HG03439 (cell line): ENCODE data around the gene CSNK1A1.
A peak's percentile ranks its signal among the peaks of the same experiment; 100 is the strongest.

Source experiments
- ATAC-seq: cut with Tn5 transposase; IDR thresholded peaks from one replicate; pipeline ENCODE4 v1.9.1; 2021; ENCODE audit warnings: mild to moderate bottlenecking, moderate library complexity; ENCODE audit not compliant: unreplicated experiment

CSNK1A1 gene

GRCh38 chr5:149575131-149575530, 23.9 kb upstream of the CSNK1A1 start:
- ATAC-seq: no peak

DNA sequence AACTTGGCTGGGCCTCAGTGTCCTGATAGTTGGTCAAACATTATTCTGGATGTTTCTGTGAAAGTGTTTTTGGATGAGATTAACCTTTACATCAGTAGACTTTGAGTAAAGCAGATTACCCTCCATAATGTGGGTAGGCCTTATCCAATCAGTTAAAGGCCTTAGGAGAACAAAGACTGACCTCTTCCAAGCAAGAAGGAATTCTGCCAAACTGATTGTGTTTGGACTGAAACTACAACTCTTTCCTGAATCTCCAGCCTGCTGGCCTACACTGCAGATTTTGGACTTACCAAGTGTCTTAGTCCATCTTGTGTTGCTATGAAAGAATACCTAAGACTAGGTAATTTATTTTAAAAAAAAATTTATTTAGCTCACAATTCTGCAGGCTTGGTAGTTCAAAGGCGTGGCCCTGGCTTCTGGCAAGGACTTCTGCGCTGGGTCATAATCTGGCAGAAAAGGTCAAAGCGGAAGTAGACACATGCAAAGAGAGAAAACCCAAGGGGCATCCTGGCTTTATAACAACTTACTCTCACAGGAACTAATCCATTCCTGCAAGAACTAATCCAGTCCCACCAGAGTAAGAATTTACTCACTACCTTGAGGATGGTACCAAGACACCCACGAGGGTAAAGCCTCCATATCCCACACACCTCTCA, 21.5 kb upstream of the CSNK1A1 start:
- no peak for ATAC-seq

GRCh38 chr5:149572170-149572569, 20.9 kb upstream of the CSNK1A1 start:
- ATAC-seq: no peak

- ATAC-seq: no peak
Observed at GRCh38 chr5:149567226-149567625, 16.0 kb upstream of the CSNK1A1 start.

DNA sequence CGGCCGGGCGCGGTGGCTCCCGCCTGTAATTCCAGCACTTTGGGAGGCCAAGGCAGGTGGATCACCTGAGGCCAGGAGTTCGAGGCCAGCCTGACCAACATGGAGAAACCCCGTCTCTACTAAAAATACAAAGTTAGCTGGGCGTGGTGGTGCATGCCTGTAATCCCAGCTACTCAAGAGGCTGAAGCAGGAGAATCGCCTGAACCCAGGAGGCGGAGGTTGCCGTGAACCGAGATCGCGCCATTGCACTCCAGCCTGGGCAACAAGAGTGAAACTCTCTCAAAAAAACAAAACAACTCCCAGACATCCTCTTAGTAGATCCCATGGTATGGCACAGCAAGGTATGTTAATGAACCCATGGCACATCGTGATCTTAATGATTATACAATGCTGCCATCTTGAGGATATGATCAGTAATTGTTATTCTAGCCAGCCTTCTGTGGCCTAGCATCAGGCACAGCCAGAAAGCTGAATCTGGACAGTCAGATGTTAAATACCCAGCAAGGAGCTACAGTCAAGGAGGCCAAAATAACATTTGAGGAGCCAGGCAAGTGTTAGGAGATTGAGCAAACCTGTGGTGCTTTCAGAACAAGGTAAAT, 13.4 kb upstream of the CSNK1A1 start:
- ATAC-seq: peak; percentile 88

DNA sequence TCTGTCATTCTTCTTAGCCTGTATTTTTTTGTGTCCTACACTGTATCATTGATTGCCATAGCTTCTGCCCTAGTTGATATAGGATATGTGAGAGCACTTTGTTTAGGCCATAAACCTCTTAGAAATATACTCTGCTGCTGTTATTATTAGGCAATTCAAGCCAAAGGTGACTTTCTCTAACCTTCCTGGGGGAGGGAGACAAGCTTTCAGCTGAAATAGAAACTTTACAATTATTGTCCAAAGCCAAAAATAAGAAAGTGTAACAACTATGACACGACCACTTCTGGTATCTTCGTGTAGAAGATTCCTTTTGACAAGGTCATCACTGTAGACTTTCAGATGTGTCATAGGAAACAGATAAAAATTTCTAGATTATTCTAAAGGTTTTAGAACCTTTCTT, 12.2 kb upstream of the CSNK1A1 start:
- no peak for ATAC-seq

- no peak for ATAC-seq
Observed at GRCh38 chr5:149561848-149562247, 10.6 kb upstream of the CSNK1A1 start.

- no peak for ATAC-seq
Observed at GRCh38 chr5:149559706-149560105, 8.5 kb upstream of the CSNK1A1 start.

GRCh38 chr5:149552553-149553160, 1.4 kb upstream of the CSNK1A1 start:
- no peak for ATAC-seq

DNA sequence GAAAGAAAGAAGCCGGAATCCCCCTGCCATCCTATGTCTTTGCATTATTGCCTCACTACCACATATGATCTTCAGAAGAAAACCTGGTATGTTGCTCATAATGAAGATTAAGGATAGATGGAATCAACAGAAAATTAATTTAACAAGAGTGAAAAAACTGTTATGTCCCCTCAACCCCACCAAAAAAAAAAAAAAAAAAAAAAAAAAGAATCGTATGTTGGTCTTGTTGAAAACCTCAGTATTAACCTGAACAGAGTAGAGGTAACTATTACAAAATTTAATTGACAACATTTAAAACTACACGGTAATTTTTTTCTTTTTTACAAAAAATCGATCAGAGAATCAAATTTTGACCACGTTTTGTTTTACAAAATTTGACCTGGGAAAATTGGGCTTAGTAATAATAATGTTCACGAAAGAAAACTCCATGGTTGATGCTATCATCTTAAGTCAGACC, 827 bp upstream of the CSNK1A1 start:
- no peak for ATAC-seq

DNA sequence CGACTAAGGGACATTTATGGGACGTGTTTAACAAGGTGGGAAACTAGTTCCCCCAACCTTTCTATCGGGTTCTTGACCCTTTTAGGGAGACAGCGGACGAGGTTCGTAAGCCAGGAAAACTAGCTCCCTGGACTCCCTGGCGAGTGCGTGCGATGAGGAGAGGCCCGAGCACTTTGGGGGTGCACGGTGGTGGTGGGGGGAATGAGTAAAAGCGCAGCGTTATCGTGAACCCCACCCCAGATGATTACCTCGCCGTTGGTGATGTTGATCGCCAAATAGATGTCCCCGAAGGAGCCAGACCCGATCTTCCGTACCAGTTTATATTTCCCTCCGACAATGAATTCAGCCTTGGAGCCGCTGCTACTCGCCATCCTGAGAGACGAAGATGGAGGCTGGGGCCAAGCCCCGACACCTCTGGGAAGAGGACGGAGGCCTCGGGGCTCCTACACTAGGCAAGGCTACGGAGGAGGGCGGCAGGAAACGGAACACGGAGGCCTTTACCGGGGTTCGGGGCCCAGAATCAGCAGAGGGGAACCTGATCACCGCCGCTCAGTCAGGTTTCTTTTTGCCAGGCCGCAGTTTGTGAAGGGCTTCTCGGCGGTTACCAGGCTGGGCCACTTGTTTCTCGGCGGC, 529 bp downstream of the CSNK1A1 start:
- no peak for ATAC-seq

DNA sequence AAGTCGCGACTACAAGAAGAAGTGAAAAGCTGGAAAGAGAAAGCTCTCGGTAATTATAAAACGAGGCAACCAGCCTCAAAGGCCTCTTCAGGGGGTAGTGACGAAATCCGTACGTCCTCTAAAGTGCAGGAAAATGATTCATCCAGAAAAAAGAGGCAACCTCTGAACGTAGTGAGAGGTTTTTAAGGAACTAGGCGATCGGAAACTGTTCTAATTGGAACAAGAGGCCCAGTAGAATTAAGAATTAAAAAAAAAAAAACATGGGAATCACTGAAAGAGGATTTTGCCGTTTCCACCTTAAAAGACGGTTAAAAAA, 1.0 kb downstream of the CSNK1A1 start:
- no peak for ATAC-seq

GRCh38 chr5:149549461-149550267, 1.6 kb downstream of the CSNK1A1 start:
- no peak for ATAC-seq

DNA sequence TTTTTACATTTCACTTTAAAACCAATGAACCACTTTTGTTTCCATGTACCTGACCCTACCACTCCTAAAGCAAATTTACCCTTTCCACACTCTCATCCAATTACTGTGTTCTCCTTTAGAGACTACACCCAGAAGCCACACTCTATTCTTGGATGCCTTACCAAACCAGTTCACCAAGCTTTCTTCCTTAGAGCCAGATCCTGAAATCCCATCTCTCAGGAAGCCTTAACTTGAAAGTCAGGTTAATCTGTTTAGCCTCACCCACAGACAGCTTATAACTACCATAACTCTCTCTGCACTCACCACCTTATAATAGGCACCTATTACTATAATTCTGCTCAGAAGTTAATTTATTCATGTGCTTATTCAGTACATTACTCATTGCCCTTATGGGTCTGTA, 4.3 kb downstream of the CSNK1A1 start:
- ATAC-seq: no peak

GRCh38 chr5:149545327-149545726, 5.9 kb downstream of the CSNK1A1 start:
- no peak for ATAC-seq

GRCh38 chr5:149544028-149544420, 7.2 kb downstream of the CSNK1A1 start:
- no peak for ATAC-seq

GRCh38 chr5:149543361-149544027, 7.7 kb downstream of the CSNK1A1 start:
- ATAC-seq: no peak

DNA sequence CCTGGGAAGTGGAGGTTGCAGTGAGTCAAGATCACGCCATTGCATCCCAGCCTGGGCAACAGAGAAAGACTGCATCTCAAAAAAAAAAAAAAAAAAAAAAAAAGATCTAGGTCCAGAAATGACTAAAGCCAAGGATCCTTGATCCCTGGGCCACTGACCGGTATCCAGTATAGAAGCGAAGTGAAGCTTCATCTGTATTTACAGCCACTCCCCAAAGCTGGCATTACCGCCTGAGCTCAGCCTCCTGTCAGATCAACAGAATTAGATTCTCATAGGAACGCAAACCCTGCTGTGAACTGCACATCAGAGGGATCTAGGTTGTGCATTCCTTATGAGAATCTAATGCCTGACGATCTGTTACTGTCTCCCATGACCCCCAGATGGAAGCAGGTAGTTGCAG, 9.3 kb downstream of the CSNK1A1 start:
- no peak for ATAC-seq

DNA sequence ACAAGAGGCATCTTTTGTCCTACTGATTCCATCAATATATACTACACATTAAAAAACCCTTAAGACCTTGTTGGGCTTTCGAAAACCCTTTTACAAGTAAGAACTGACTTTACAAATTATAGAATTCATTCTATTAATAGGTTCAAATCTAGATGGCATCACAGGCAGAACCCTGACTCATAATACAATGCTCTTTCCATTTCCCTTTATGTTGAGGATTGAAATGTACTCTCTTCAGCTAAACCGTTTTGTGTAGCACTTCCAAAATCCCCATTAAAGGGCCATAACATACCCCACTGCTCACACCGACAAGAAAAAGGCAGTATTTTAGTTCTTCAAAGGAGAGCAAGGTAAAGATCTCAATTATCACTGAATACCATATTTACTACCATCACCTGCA, 11.2 kb downstream of the CSNK1A1 start:
- no peak for ATAC-seq

GRCh38 chr5:149537374-149537975, 13.8 kb downstream of the CSNK1A1 start:
- ATAC-seq: no peak
